ENCODE measurements around the gene BLMH.

BLMH gene

GRCh38 chr17:30304778-30305177, 13.0 kb upstream of the BLMH start:
- no peak for DNase-seq

GRCh38 chr17:30302241-30302640, 10.5 kb upstream of the BLMH start:
- DNase-seq = no peak

DNA sequence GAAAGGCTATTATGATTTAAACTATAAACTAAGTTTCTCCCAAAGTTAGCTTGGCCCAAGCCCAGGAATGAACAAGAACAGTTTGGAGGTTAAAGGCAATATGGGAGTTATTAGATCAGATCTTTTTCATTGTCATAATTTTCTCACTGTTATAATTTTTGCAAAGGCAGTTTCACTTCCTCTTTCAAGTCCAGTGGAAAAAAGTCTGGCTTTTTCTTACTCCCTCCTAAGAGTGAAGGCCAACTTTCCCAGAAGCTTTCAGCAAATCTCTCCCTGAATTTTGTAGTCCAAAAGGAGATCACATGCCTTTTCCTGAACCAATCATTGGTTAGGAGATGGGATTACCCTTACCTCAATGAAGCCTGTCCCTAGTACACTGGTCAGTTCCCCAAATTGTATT, 9.1 kb upstream of the BLMH start:
- no peak for DNase-seq

DNA sequence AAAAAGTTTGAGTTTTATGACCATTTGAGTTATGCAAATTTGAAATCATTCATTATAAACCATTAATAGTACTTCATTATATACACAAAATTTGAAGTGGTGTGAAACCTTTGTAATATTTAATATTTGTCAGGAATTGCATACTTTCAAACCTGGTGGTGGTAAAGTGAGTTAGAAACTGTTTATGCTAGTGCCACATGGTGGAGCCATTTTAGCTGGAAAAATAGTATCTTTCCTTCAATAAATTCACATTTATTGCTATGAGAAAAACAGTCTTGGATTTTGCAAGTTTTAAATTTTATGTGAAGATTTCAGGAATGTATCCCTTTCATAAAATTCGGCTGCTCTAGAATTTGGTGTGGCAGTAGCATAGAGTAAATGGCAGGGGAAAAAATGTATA, 7.3 kb upstream of the BLMH start:
- no peak for DNase-seq

- DNase-seq = no peak
These were observed 6.0 kb upstream of the BLMH start for GRCh38 chr17:30297715-30298114.

DNA sequence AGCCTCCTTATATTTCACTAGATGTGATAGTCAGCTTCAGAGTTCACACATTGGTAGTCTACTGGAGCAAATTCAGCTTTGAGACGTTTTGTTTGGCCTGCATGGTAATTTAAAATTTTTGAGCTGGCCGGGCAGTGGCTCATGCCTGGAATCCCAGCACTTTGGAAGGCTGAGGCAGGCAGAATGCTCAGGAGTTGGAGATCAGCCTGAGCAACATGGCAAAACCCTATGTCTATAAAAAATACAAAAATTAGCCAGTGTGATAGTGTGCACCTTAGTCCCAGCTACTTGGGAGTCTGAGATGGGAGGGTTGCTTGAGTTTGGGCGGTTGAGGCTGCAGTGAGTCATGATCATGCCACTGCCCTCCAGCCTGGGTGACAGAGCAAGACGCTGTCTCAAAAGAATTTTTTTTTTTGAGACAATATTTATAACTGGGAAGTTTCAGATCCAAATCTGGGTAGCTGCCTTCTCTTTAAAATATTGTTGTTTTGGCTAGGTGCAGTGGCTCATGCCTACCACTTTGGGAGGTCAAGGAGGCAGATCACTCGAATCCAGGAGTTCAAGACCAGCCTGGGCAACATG, 4.8 kb upstream of the BLMH start:
- no peak for DNase-seq

- DNase-seq = no peak
These were observed 628 bp upstream of the BLMH start for GRCh38 chr17:30292286-30292858.

- peak; percentile 14 for DNase-seq
These were observed 825 bp downstream of the BLMH start for GRCh38 chr17:30290696-30291542.

DNA sequence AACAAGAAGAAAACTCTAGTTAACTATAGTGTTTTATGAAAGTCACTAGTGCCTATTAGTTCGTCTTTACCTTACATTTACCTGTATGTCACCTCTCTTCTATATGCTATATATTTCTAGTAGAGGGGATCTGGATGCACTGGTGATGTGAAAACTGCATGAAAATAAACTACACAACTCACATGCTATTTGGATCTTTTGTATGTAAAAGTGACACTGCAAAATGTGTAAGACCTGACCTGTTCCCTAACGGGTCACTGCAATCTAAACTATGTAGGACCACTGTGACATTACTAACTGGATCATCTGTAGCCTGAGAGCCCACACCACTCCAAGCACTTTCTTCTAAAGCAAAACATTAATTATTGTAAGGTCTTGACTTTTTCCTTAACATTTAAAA, 1.7 kb downstream of the BLMH start:
- DNase-seq = no peak

GRCh38 chr17:30279156-30279555, 12.6 kb downstream of the BLMH start:
- no peak for DNase-seq

GRCh38 chr17:30278032-30278431, 13.7 kb downstream of the BLMH start:
- no peak for DNase-seq

DNA sequence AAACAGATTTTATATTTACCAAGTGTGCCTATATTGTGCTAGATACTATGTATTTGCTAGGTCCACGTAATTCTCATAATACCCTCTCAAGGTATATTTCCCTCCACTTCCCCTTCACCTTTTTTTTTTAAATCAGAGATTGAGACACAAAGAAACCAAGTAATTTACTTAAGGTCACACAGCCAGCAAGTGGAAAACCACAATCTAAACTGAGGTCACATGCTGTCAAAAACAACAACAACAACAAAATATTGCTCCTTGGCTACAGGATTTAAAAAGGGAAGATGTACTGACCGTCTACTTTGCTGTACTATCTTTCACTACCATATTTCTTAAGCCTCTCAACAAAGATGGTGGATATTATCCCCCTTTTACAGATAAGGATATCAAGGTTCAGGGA, 15.8 kb downstream of the BLMH start:
- no peak for DNase-seq

GRCh38 chr17:30274887-30275286, 16.9 kb downstream of the BLMH start:
- no peak for DNase-seq

GRCh38 chr17:30273373-30273772, 18.4 kb downstream of the BLMH start:
- DNase-seq = no peak

DNA sequence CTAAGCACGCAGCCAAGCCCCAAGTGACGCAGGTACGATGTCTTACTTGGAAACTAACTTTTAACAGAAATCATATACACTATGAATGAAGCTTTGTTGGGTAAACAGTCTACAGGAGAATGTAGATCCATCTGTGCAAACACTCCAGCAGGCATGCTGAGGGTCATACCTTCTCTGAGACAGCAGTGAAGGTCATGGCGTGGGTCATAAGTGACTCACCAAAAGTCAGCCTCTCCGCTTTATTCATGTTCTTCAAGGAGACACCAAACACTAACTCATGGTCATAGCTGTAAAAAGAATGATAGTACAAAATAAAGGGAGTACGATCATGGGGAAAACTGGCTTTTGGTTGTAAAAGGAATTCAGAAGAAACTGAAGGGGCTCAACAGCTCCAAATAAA, 20.6 kb downstream of the BLMH start:
- no peak for DNase-seq

GRCh38 chr17:30267625-30268024, 24.1 kb downstream of the BLMH start:
- no peak for DNase-seq

DNA sequence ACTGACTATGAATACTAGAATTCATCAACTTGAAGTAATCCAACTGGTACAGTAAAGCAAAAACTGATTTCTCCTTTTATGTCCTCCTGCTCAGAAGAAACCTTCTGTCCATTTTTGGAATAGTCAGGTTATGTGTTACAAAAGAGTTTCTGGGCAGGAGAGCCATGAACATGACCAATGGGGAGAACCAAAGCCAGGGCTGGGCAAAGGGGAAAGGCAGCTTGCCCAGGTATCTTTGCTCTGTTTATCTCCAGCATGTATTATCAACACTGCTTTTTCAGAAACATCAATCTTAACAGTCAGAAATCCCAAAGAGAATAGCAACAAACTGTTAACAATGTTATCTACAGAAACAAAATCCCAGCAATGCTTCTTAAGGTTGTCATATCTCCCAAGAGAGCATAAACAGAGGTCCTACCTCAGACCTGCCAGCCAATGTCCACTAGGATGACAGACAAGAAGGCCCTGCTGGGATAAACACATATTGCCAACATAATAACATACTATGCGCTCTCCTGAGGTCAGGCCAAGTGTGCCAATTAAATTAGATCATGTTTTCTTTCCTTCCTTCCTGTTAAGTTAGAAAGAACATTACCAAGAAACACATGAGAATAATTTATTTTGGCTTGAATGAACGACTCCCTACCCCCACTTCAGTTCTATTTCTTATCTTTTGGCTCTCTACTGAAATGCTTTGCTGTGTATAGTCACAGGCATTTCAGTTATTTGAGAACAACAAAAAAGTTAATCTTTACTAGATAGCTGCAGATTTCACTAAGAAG, 28.0 kb downstream of the BLMH start:
- DNase-seq = no peak

- DNase-seq = no peak
These were observed 34.8 kb downstream of the BLMH start for GRCh38 chr17:30256756-30257506.

GRCh38 chr17:30254150-30254549, 37.6 kb downstream of the BLMH start:
- no peak for DNase-seq

- DNase-seq = no peak
These were observed 38.4 kb downstream of the BLMH start for GRCh38 chr17:30253312-30253711.

DNA sequence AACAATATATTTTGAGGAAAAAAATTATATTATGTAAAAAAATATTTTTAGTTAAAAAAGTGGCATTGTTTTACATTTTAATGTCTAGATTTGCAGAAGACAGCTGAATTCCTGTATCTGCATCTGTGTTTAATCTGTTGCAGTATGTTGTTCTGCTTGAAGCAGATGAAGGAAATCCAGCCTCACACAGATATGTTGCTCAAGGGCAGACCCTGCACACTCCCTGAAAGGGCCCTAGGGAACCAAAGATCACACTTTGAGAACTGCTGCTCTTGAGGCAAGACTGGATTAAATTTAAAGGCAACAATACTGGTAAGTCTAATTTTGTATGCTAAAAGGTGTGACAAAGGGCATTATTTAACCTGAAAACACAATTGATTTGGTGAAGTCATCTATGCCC, 39.8 kb downstream of the BLMH start:
- DNase-seq = no peak

DNA sequence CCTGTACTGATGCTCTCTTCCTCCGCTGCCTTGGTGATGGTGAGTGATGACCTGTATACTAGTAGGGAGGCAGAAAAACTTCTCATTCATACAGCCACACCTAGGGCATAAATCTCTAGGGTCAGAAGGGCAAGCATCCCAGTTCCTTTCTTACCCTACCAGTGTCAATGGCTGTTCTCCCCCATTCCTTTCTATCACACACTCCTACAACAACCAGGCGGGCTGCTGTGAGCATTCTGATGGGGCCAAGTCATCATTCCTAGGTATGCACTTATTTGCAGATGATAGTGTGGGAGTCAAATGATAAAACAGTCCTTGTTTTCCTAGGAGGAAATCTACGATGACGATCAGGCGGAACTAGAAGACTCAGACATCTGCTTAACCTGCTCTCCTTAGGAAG, 42.3 kb downstream of the BLMH start:
- no peak for DNase-seq

DNA sequence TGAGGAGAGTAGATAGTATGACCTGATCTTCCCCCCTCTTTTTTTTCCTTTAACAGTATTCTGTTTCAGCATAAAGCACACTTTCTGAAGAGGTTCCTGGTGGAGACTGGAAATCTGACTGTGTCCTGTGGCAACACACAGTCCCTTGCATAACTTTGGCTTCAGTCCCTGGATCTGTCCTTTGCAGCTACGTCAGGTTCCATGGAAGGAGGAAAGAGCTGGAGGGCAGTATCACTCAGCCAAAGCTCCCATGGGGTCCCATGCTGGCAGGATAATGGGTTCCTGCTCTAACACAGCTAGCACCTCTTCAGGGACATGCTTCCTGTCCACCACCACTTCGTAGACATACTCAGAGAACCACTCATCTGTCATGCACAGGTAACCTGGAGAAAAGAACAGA, 43.0 kb downstream of the BLMH start:
- no peak for DNase-seq

Data from activated gamma-delta T cell (primary cell).